HG03159 (cell line): ENCODE data around the gene THSD7B.
"Not testable (repeated sequence)": the region's sequence is repeated elsewhere in the genome, so short reads cannot be mapped to it uniquely, and the experiment has no call there.

Experiments
- ATAC-seq: cut with Tn5 transposase; IDR thresholded peaks from one replicate; pipeline ENCODE4 v1.9.1; 2021; ENCODE audit warnings: mild to moderate bottlenecking, moderate library complexity; ENCODE audit not compliant: unreplicated experiment

The THSD7B gene

DNA sequence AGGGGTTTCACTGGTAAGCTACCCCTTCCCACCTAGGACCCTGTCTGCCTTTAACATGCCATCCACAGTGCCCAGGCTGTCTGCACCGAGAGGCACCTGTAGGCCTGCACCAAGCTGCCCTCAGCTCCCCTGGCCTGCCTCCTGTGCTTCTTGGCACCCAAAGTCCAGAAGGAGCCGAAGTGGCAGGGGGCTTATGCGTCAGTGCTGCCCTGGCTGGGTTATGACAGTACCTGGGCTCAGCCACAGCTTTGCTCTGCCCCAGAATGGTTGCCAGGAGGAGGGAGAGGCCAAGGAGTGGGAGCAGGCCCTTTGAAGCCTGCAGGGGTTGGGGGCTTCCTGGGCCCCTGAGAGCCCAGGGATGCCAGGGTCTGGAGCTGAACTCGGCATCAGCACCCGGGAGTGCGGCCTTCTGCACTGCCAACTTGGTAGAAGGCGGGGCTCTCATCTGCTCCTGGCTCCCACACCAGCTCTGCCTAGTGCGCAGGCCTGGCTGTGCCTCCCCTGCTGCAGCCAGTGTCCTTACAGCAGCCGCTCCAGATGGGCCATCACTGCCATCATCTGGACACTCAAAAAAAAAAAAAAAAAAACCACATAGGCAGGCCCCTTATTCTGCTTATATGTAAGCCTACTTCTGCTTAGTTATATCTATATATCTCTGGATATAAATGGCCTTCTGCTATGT lies 155.4 kb downstream of the THSD7B start:
- ATAC-seq: no peak

DNA sequence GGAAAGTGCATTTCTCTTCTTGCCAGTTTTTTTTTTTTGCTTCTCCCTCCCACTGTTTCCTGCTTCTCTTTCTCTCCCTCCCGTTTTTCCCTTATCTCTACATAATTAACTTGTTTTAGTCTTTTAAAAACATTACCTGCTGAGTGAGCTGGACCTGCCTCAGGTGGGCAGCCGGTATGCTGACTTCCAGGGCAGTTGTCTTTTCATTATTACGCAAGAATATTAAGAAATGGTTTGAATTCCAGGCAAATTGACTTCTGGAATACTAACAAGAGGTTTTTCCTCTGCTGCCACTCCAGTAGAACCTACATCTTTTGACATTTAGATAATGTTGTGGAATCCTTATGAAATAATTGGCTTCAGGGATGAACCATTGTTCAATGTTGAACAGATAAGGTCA lies 161.8 kb downstream of the THSD7B start:
- ATAC-seq: no peak

DNA sequence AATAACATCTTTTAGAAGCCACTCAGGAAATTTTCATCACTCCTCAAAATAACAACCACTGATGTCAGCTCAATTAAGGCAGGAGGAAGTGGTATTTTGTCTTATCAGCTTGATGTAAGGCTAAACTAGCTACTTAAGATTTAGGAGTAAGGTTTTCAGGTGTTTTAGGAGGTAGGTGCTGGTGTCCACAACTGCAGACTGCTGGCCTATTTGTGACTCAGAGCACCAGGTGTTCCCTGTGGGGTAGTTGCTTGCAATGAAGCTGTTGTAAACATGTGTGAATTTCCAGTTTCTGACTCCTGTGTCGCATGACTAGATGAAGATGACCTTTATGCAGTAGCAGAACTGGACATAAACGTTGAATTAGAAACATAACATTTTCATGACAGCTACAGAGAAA lies 164.2 kb downstream of the THSD7B start:
- ATAC-seq: no peak

DNA sequence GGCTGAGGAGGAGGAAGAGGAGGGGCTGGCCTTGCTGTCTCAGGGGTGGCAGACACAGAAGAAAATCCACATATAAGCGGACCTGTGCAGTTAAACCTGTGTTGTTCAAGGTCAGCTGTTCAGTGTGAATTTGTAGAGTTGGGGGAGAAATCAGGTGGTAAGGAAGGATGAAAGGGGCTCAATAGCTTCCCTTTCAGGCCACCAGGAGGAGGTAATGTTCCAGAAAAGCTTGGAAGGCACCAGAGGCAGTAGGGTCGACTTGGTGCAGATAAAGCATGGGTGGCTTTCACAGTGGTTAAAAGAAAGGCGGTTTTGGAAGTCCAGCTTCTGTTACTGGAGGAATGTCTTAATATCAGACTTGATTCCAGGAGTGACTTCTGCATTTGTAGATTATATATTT lies 167.4 kb downstream of the THSD7B start:
- no peak for ATAC-seq

DNA sequence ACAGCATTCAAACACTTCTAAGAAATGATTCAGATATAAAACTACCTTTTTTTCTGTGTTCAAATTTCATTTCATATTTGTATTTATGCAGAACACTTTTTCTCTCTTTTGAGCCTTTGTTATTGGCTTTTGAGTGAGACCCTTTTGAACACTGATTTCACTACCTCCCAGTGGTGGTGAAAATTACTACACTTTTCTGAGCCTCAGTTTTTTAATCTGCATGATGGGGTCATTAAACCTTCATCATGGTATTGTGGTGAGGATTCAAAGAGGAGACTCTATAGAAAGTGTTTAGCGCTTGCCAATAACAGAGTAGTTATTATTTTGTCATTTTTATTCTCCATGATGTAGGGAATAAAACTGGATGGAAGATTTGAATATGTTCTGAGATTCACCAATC lies 169.8 kb downstream of the THSD7B start:
- no peak for ATAC-seq

DNA sequence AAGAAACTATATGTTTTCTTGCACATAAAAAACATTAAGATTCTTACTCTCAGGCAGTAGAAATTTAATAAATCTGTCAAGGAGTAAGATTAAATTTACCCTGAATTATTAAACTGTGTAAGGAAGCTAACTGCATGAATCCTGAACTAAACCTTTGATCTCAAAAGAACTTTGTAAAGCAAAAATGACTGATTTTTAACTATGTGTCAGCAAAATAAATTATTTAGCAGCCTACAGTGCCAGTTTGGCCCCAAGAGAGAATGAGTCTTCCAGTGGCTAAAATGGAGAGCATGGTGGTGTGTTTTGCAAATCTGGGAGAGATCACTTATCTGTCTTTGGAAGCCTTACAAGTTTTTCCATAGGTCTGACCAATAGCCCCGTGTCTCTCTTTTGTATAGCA lies 190.7 kb downstream of the THSD7B start:
- no peak for ATAC-seq

DNA sequence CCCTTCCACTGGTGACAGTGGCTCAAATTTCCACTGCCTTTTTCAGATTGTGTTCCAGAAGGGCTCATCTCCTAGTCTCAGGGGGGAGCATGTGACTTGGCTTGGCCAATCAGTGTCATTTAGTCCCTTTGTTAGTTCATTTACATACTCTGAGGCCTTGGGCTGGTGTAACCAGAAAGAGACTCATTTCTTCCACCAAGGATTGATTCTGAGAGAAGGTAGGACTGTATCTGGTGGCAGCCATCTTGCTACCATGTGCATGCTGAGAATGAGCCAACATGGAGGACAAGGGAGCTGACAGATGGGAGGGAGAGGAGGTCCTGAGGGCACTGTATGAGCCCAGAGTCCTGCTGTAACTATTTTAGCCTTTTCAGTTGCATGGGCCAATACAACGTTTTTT lies 191.7 kb downstream of the THSD7B start:
- no peak for ATAC-seq

DNA sequence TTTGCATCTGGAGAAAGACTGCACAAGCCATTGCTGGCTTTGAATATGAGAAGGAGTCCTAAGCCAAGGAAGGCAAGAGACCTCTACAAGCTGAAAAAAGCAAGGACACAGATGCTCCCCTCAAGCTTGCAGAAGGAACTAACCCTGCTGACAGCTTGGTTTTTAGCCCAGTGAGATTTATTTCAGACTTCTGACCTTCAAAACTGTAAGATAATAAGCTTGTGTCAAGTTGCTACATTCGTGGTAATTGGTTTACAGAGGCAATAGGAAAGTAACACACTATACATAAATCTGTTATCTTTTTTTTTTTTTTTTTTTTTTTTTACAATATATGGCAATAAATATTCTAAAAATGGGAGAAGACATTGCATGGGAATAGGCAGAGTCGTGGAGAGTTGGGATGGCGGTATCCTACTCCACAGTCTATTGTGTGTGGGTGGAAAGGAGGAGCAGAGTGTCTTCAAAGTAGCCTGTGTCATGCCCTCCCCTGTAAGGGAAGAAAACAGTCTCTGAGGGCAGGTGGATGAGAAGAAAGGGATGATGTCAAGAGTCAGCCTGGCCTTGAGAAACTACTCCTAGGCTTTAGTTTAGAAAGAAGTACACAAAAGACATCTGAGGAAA lies 196.9 kb downstream of the THSD7B start:
- ATAC-seq: no peak

DNA sequence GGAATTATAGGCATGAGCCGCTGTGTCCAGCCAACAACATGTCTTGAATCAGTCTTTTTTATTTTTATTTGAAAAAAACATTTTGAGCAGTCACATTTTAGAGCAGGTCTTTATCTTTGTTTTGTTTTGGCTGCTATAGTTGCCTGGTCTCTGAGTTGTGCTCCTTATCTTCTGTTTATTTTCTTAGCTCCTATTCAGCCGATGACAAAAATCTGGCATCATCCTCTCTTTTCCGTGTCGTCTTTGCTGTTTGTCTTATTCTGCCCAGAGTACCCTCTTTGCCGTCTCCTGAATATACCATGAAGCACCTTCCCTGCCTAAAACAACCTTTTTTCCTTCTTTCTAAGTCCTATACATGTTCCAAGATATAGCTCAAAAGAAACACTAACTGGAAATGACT lies 201.1 kb downstream of the THSD7B start:
- ATAC-seq: no peak

DNA sequence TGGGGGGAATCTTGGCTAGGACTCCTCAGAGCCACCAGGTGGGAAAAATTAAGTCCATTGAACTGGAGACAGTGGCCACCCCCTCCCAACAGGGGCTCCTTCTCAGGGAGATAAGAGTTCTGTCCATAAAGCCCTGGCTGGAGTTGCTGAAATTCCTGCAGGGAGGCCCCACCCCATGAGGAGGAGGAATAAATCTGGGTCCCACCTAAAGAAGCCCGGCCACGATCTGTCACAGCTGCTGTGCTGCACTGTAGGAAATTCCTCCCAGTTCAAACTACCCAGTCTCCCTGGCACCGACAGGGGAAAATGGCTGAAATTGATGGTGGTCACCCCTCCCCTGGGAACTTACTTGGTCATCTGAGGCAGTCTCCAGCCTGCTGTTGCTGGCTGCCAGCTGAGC lies 215.0 kb downstream of the THSD7B start:
- ATAC-seq: no peak

DNA sequence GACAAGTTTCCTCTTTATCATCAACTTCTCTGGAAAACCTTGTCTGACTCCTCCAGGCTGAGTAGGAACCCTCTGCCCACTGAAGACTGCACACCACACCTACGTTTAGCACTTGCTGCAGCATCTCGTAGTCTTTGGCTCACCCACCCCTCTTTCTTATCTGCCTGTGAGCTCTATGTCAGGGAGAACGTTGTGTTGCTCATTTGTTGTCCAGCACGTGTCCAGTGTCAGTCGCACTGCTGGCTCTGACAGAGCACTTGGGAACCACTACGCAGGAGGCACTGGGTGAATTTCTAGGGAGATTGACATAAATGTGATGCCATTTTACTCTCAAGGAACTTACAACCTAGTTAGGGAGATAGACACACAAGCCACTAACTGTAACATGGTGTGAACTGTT lies 216.3 kb downstream of the THSD7B start:
- not testable (repeated sequence) for ATAC-seq

DNA sequence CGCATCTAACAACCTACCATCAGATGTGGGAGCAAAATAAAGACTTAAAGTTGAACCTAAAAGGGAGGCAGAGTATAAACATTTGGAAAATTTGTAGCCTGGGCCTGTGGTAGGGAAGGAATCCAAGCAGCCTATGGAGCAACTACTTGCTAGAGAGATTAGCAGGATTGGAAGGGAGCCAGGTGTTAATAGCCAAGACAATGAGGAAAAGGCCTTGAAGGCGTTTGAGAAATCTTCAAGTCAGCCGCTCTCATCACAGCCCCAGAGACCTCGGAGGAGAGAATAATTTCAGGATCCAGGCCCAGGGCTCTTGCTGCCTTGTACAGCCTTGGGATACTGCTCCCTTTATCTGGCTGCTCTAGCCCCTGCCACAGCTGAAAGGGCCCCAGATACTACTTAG lies 219.7 kb downstream of the THSD7B start:
- no peak for ATAC-seq

DNA sequence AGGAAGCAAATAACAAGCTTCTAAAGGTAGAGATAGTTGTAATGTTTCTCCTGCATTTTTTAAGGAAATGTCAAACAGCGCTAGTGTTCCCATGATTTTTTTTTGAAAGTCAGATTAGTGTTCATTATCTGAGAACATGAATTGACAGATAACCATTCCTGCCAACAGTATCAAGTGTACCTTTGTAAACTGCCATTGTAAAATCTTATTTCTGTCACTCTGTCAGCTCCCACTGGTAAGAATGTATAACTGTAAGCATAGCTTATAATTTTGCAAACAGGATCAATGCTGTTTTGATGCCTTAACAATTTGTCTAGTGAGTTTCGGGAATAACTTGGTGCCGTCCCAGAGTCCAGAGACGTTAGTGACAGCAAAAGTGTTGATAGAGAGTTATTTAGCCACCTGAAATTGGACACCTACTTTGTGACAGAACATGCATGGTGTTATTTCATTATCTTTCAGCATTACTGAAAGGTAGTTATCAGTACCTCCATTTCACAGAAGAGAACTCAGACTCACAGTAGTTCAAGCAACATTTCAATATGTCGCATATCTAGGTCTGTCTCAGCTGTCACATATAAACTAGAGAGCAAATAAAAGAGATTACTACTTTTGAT lies 221.4 kb downstream of the THSD7B start:
- ATAC-seq: no peak

DNA sequence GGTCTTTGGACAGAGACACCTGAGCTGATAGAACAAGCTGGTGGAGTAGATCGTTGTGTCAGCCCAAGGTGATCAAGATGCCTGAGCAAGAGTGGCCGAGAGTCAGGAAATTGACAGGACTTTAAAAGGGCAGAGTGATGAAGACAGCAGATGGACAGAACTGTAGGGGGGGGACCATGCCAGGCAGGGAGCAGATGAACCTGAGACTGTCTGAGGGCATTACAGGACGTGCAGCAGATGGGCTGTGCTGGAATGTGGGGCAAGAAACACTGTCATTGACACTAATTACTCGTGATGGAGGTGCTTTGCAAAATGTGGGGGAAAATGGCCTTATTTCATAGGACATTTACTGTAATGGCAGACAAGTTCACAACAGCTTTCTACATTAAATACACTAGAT lies 225.0 kb downstream of the THSD7B start:
- no peak for ATAC-seq

DNA sequence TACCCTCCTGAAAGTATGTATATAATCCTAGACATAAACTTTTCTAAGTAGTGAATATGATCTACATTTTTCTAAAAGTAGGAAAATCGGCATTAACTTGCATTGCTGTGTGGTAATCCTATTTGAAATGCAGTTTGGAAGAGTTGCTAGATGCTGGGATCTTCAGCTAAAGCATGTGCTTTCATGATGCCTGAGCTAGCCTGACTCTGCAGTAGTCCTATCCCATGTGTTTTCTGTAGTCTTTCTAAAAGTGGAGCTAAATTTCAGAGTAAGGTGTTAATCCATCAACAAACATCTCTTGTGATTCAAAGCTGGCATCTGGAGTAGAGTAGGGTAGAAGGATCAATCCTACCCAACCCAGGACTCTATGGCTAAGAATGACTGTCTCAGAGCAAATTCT lies 229.4 kb downstream of the THSD7B start:
- no peak for ATAC-seq

DNA sequence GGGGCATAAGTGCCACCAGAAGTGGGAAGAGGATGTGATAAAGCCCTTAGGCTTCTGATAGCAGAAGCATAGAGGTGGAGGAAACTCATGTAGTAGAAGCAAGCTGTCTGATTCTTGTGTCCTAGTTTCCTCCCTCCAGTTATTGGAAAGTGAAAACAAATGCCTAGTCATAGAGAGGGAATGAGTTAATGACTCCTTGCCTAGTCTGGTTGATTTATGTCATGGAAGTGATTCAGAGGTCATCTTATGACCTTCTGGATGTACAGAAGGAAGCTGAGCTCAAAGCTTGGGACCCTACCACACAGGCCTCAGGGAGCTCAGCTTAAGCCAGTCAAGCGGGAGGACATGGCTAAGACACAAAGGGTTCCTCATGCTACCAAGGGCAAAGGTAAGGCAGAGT lies 232.2 kb downstream of the THSD7B start:
- no peak for ATAC-seq

DNA sequence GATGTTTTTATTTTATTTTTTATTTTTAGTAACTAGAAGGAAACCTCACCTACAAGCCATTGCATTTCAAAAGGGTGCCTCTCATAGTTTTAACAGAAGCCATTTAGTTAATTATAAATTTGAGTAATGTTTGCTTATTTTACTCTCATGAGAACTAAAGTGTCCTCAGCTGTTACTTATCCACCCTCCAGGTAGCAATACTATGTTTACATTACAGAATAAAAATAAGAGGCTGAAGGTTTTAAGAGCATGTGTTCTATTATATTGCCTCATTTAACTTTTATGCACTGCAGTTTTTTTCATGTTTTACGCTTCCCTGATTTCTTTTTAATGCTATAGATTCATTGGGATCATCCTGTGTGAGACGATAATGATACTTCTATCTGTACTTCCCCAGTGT lies 235.5 kb downstream of the THSD7B start:
- no peak for ATAC-seq

DNA sequence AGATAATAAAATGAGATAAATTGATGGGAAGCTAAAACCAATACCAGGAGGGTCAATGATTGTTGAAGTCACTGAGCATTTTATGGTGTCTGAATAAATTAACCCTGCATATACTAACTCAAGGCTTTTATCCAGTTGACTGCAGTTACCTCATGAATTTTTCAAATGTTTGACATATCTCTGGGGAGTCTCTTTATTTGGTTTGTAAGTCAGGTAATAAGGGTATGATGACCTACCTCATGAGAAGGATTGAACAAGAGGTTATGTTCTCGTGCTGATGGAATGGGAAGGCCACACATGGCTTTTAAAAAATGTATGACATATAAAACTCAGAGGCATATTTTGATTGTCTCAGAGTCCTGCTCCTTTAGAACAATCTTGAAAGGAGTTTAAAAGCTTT lies 237.6 kb downstream of the THSD7B start:
- ATAC-seq: no peak

DNA sequence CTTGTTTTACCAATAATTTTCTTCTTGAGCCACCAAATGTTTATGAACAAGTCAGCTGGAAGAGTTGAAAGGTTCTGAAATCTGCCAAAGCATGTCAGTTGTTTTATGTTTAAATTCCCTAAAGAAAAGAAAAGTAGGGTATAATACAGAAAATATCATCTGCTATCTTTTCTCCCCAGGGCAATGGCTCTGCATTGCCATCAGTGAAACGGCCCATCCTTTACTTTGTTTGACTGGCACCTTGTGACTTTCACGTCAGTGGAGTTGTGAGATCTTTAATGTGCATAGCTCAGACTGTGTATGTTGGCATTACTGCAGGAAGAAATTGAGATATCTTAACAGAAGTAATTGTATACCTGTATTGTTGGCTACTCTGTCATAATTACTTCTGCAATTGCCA lies 239.9 kb downstream of the THSD7B start:
- ATAC-seq: no peak

DNA sequence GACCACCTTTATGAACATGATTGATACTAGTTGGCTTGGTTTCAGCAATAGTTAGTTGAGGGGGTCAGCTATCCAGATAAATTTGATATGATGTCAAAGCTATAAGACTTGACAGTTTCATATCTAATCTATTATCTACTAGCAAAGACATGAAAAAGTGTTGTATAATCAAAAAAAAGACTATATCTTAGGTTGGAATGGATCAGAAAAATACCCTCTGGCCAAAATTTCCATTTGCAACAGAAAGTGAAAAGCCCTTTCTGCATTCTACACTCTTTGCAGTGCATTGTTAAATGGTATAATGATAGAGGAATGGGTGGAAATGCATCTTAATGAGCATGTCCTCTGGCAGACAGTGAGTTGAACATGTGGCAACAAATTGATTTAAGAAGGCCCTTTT lies 242.6 kb downstream of the THSD7B start:
- ATAC-seq: no peak

DNA sequence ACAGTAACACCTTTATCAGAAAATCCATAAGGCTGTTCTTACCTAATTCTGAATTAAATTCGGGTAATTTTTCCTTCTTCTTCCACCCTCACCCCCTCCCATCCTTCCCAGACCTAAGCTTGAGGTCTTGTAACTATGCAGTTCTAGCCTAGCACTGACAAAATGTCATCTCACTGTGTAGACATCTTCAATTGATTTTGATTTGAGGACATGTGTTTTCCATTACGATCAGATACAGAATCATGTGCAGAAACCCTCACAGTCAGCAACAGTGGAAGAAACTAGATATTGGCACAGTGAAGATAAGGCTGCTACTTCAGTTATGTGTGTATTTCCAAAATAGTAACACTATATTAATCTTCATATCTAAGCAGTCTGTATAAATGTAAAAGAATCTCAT lies 244.6 kb downstream of the THSD7B start:
- no peak for ATAC-seq

DNA sequence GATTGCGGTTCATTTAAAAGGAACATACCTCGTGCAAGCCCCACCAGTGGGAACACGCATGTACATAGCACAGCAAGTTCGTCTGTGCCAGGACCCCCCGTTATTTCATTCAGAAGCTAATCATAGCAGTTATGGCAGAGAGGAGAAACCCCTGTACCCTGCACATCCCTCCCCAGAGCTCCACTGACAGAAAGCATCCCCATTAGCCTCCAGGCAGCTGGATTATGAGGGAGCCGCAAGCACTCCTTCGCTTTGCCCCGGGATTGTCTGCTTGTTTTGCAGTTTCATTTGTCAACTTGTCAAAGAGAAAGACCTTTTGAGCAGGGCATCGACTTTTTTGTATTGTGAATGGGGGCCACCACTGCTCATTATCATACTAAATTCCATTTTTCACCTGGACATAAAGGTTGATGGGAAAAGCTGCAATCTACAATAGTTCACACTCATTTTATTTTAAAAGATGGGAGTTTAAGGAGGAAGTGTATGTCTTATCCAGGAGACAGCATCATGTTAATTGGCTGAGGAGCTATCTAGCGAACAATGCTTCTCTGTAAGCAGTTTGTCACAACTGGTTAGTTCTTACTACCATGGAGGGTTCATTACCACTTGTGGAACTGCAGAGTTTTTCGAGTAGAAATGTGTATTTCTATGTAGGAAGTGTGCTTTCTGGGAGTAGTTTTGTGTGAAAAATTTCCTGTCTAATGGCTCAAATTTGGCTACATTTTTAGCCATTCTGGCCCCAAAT lies 255.3 kb downstream of the THSD7B start:
- no peak for ATAC-seq
